Muscle layer of duodenum (tissue), 2 donors: Measurements from ENCODE around the gene METTL16.
"Not testable (repeated sequence)": the region's sequence is repeated elsewhere in the genome, so short reads cannot be mapped to it uniquely, and the experiment has no call there.

ENCODE experiments used
- H3K27ac ChIP-seq: one replicate; pipeline ENCODE4 v1.7.0; 2013; ENCODE audit warnings: mild to moderate bottlenecking, low read length
- H3K27me3 ChIP-seq: one replicate; pipeline ENCODE4 v1.7.0; 2013; ENCODE audit warnings: low read depth, mild to moderate bottlenecking, control low read depth, low read length
- H3K36me3 ChIP-seq, 2 donors: one replicate each; pipeline ENCODE4 v1.7.0; 2013; ENCODE audit warnings: low read length in 2 of 2, control low read depth in 1 of 2, mild to moderate bottlenecking in 1 of 2; ENCODE audit not compliant: insufficient read depth in 2 of 2, control insufficient read depth in 1 of 2
- H3K4me1 ChIP-seq, 2 donors: one replicate each; pipeline ENCODE4 v1.7.0; 2013; ENCODE audit warnings: low read length in 2 of 2, mild to moderate bottlenecking in 2 of 2, control low read depth in 1 of 2, moderate library complexity in 1 of 2; ENCODE audit not compliant: insufficient read depth in 2 of 2, control insufficient read depth in 1 of 2
- H3K4me3 ChIP-seq, 2 donors: one replicate each; pipeline ENCODE4 v1.7.0; 2013; ENCODE audit warnings: low read length in 2 of 2, low read depth in 1 of 2, mild to moderate bottlenecking in 1 of 2
- H3K9me3 ChIP-seq, 2 donors: one replicate each; pipeline ENCODE4 v1.7.0; 2013; ENCODE audit warnings: low read length in 2 of 2, control low read depth in 1 of 2, mild to moderate bottlenecking in 1 of 2; ENCODE audit not compliant: control insufficient read depth in 1 of 2
- donor health status: healthy.

METTL16 gene

GRCh38 chr17:2511462-2512369, at the start of gene METTL16:
TSS of gene METTL16 (minus strand) at chr17:2511888. CDS start at chr17:2502331, 9,557 bp downstream.
- Histone ChIP-seq H3K4me1 (peaks cover 5 to 24% of the 10 kb centered on the region in 2 donors), H3K4me3 (peak within 1 kb of the TSS; percentile 81 to 100), H3K36me3 (peaks cover 0 to 6% of the 10 kb centered on the region in 2 donors), H3K9me3 (no peaks in the 10 kb centered on the region), H3K27me3 (no peaks in the 10 kb centered on the region), H3K27ac (peak within 1 kb of the TSS; percentile 98)

DNA sequence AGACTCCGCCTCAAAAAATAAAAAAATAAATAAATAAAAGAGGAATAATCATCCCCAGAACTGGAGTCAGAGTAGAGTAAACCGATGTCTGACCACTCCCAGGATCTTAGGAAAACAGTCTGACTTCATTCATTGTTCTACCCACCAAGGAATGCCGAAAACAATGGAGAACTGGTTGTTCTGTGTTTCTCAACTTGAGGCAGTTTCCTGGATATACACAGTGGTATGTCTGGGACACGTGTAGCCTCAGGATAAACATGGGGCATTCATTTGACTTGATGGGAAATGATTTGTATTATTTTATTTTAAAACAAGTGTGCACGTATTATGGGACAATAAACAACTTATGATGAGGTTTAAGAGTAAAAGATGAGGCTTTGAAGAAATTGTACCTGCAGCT, 49.0 kb upstream of the METTL16 start:
- H3K36me3 ChIP-seq, result no peaks in the 10 kb centered on the region
- H3K27me3 ChIP-seq, result no peaks in the 10 kb centered on the region
- no peak overlapping the region for H3K27ac ChIP-seq
- H3K4me1 ChIP-seq, result no peaks in the 10 kb centered on the region
- H3K9me3 ChIP-seq, result peaks cover 5% of the 10 kb centered on the region in 2 donors
- no peak overlapping the region for H3K4me3 ChIP-seq

DNA sequence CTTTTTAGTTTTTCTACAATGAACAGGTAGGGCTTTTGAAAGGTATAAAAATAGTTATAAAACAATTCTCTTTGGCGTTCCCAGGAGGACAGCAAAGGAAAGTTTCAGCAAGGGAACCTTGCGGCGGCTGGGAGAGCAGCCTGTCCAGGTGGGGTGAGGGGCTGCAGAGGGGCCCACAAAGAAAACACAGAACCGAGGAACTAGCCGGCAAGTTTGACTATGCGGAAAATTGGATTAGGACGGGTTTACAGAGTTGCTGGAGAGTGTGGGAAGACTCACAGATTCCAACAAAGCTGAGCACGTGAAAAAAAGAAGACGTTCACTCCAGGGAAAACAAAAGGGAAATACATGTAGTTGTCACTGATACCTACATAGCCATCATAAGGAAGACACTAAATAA, 40.2 kb upstream of the METTL16 start:
- H3K27me3 ChIP-seq, result no peaks in the 10 kb centered on the region
- H3K4me1 ChIP-seq, result no peaks in the 10 kb centered on the region
- no peaks in the 10 kb centered on the region for H3K36me3 ChIP-seq
- no peaks in the 10 kb centered on the region for H3K9me3 ChIP-seq
- H3K4me3 ChIP-seq, result no peak overlapping the region
- H3K27ac ChIP-seq, result no peak overlapping the region

DNA sequence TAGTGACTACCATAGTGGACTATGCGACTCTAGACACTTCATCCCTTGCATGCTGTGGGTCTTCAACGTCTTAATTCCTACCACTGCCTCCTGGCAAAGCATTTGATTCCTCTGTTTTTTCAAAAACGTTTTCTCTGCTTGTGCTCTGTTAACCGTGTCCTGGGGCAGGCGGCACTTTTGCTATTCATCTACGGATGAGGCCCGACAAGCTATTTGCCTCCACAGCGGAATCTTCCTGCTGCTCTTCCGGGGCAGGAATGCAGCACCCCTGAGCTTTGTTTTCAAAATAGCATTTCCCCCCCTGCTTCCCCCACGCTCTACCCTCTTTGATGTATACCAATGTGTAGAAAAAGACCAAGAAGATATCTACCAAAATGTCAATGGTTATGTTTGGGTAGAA, 39.8 kb upstream of the METTL16 start:
- no peaks in the 10 kb centered on the region for H3K27me3 ChIP-seq
- no peaks in the 10 kb centered on the region for H3K9me3 ChIP-seq
- no peak overlapping the region for H3K4me3 ChIP-seq
- no peaks in the 10 kb centered on the region for H3K4me1 ChIP-seq
- no peak overlapping the region for H3K27ac ChIP-seq
- H3K36me3 ChIP-seq, result no peaks in the 10 kb centered on the region

DNA sequence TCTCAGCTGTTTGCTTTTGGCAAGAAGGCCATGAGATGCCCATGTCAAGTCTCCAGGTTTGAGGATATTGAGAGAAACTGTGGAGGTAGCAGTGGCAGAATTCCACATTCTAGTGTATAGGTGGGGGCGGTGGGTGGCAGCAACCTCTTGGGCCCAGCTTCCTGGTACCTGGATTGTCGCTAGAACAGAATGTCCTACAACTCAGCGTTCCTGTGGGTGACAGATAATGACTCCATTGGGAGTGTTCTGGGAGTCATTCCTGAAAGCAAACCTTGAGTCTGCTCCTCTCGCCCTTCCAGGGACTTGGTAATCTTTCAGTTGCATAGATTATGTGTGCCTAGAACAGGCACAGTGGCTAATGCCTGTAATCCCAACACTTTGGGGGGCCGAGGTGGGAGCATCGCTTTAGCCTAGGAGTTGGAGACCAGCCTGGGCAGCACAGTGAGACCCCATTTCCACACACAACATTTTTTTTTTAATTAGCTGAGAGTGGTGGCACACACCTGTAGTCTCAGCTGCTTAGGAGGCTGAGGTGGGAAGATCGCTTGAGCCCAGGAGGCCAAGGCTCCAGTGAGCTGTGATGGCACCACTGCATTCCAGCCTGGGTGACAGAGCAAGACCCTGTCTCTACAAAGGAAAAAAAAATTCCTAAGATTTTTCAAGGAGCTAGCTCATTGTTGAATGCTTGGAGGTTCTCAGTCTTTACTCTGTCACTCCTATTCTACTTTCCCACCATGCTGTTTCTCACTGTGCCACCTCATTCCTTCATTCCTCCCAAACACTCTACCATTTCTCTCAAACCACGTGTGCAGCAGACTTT, 37.9 kb upstream of the METTL16 start:
- no peaks in the 10 kb centered on the region for H3K9me3 ChIP-seq
- no peak overlapping the region for H3K27ac ChIP-seq
- H3K4me1 ChIP-seq, result no peaks in the 10 kb centered on the region
- no peaks in the 10 kb centered on the region for H3K27me3 ChIP-seq
- H3K4me3 ChIP-seq, result no peak overlapping the region
- H3K36me3 ChIP-seq, result no peaks in the 10 kb centered on the region

- H3K27ac ChIP-seq, H3K36me3 ChIP-seq, H3K4me3 ChIP-seq, H3K4me1 ChIP-seq, H3K9me3 ChIP-seq, H3K27me3 ChIP-seq: not testable (repeated sequence)
Observed at GRCh38 chr17:2548026-2548425, 36.3 kb upstream of the METTL16 start.

DNA sequence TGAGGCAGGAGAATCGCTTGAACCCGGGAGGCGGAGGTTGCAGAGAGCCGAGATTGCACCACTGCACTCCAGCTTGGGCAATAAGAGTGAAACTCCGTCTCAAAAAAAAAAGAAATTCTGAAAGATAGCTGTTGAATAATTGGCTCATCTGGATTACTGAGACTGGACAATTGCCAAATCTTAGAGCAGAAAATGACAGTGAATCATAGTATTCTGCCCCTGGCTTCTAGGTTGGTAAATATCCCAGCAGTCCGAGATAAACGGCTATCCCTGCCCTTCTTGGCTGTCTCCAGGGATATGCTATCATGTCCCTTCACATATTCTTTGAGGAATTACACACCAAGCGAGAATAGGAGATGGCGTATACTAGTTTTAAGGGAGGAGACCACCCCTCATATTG, 35.5 kb upstream of the METTL16 start:
- H3K9me3 ChIP-seq, result no peaks in the 10 kb centered on the region
- no peak overlapping the region for H3K4me3 ChIP-seq
- H3K27me3 ChIP-seq, result no peaks in the 10 kb centered on the region
- no peaks in the 10 kb centered on the region for H3K36me3 ChIP-seq
- H3K4me1 ChIP-seq, result no peaks in the 10 kb centered on the region
- H3K27ac ChIP-seq, result no peak overlapping the region

GRCh38 chr17:2545393-2545792, 33.7 kb upstream of the METTL16 start:
- Histone ChIP-seq H3K36me3 (no peaks in the 10 kb centered on the region), H3K4me3 (no peak overlapping the region), H3K9me3 (no peaks in the 10 kb centered on the region), H3K27me3 (no peaks in the 10 kb centered on the region), H3K4me1 (no peaks in the 10 kb centered on the region), H3K27ac (peak overlapping the region; percentile 62)

- H3K36me3 ChIP-seq, result no peaks in the 10 kb centered on the region
- no peaks in the 10 kb centered on the region for H3K27me3 ChIP-seq
- H3K27ac ChIP-seq, result no peak overlapping the region
- no peak overlapping the region for H3K4me3 ChIP-seq
- no peaks in the 10 kb centered on the region for H3K4me1 ChIP-seq
- H3K9me3 ChIP-seq, result no peaks in the 10 kb centered on the region
Observed at GRCh38 chr17:2542456-2542855, 30.8 kb upstream of the METTL16 start.

DNA sequence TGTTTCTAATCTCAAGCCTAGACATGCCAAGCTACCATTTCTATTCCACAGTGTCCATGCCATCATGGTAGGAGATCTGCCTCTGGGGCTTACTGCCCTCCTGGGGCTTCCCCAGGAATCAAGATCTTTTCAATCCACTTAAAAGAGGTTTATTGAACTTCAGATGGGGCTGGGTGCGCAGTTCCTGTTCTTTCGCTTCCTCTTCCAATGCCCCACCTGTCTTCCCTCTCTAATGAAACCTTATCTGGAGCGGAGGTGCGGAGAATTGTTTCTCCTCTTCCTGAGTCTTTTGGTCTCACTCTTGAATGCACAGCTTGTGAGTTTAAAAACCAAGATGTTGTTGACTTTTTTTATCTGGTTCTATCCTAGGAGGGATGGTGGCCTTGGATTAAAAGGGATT, 30.4 kb upstream of the METTL16 start:
- H3K4me3 ChIP-seq, result no peak overlapping the region
- no peaks in the 10 kb centered on the region for H3K36me3 ChIP-seq
- H3K9me3 ChIP-seq, result no peaks in the 10 kb centered on the region
- H3K27ac ChIP-seq, result no peak overlapping the region
- H3K4me1 ChIP-seq, result no peaks in the 10 kb centered on the region
- no peaks in the 10 kb centered on the region for H3K27me3 ChIP-seq

DNA sequence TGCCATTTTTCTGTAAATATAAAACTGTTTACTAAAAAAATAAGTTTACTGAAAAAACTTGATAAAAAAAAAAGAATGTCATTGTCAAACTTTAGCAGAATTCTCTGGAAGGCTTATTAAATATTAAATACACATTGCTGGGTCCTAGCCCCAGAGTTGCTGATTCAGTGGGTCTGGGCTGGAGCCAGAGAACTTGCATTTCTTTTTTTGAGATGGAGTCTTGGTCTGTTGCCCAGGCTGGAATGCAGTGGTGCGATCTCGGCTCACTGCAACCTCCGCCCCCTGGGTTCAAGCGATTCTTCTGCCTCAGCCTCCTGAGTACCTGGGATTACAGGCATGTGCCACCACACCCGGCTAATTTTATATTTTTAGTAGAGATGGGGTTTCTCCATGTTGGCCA, 25.9 kb upstream of the METTL16 start:
- not testable (repeated sequence) for H3K4me1 ChIP-seq, H3K9me3 ChIP-seq, H3K36me3 ChIP-seq, H3K27ac ChIP-seq, H3K4me3 ChIP-seq, H3K27me3 ChIP-seq
